GM21515 (cell line): ENCODE measurements around the gene TMEM43.

Experiments
- ATAC-seq: cut with Tn5 transposase; IDR thresholded peaks from one replicate; pipeline ENCODE4 v1.9.1; 2021; ENCODE audit not compliant: unreplicated experiment

The TMEM43 gene

DNA sequence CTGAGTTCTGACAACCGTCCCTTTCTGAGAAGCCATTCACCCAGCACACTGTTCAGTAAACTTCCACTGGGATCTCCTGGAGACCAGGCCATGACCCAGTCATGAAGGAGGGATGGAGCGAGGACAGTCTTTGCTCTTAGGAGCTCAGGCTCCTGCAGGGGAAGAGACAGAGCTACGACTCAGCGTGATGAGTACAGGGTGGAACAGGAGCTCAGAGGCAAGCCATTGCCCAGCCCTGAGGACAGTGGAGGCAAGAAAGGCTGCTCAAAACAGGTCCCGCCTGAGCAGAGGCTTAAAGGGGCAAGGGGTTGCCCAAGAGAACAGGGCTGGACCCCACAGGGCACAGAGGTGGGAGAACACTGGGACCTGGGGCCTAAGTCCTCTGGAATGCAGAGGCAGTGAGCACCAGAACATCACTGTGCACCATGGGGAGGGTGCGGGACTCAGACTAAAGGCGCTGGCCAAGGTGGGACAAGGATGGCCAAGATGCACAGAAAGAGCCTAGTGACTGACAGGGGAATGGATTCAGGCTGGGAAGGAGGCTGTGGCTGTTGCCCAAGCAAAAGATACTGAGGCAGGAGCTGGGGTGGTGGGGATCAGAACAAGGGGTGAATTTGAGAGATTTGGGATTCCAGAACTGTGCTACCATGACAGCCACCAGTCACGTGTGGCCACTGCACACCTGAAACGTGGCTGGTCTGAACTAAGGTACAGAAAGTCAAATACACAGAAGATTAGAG, 25.8 kb downstream of the TMEM43 start:
- no peak for ATAC-seq

DNA sequence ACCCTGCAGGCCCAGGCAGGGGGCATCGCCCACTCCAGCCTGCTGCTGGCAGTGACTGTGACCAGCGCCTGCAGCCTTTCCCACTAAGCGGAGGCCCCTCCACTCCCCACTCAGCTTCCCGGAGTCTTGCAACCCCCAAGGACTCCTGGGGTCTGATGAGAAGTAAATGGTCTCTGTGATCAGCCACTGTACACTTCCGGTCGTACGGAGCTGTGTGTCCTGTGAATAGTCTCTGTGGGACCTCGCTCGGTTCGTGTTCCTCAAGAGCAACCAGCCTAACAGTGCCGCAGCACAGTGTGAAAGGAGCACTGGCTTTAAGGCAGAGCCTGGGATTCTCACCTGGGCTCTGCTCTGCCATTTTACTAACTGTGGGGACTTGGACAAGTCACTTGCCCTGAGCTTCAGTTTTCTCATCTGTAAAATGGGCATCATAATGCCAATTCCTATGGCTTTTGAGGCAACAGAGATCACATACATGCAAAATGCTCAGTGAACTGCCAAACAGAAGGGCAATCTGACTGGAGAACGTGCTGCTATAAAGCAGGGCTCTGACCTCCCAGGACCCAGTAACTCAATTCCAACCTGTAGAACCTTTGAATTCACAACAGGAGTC, 26.7 kb downstream of the TMEM43 start:
- ATAC-seq: no peak

DNA sequence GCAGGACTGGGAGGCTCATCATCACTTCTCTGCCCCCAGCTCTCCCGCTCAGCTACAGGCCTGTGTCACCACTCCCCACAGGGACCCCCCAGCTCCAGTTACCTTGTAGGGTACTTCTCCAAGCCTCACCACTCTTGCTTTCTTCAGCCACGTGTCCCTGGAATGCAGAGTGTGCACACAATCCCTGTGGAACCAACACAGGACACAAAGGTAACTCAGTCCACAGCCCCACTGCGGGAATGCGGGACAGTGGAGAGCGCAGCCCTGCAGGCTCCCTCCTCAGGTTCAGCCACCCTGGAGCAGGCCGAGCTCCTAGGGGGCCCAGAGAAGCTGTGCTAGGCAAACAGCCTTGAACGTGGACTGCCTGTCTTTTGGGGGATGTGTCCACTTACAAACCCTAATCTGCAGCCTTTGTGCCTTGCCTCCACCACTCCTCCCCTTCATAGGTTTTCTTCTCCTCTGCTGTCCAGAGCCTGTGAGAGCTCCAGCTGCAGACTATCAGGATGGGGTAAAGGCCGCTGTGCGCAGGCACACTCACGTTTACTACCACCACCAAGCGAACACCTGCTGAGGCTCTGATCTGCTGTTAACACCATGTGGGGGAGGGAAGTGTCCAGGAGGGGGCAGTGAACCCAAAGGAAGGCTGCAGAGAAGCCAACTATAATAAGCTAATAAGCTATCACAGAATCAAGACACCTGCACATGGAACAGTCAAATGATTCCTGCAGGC, 27.5 kb downstream of the TMEM43 start:
- ATAC-seq: no peak

DNA sequence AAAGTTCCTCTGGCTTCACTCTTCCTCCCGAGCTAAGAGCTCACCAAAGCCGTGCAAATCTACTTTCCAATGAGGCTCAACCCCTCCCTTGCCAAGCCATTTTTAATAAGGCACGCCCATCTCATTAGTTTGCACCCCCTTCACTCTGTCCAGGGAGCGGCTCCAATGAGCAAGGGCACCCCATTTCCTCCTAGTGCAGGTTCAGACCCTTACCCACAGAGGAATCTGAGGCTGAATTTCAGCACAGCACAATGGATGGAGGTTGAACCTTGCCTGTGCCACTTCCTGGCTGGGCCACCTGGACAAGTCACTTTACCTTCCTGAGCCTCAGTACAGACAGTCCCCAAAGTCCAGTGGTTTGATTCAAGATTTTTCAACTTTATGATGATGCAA, 28.1 kb downstream of the TMEM43 start:
- no peak for ATAC-seq

DNA sequence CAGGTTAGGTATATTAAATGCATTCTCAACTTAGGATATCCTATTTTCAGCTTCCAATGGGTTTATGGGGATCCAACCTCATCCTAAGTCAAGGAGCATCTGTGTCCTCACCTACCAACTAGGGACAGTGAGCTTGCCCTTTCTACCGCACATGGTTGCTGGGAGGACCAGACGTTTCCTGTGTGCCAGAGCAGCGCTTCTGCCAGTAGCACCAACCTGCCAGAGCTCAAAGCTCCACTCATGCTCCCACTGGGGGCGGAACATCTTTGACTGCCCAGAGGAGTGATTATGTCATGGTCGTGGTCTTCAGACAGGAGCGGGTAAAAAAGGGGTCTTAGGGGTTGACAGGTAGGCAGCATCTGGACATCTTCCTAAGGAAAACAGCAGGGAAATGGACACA, 28.8 kb downstream of the TMEM43 start:
- no peak for ATAC-seq

DNA sequence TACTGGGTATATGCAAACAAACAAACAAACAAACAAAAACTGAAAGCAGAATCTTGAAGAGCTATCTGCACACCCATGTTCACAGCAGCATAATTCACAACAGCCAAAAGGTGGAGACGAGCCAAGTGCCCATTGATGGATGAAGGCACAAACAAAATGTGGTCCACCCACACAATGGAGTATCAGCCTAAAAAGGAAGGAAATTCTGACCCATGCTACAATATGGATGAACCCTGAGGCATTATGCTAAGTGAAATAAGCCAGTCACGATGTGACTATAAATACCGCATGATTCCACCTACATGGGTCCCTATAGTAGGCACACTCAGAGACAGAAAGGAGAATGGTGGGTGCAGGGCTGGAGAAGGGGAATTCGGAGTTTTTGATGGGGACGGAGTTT, 29.4 kb downstream of the TMEM43 start:
- no peak for ATAC-seq

DNA sequence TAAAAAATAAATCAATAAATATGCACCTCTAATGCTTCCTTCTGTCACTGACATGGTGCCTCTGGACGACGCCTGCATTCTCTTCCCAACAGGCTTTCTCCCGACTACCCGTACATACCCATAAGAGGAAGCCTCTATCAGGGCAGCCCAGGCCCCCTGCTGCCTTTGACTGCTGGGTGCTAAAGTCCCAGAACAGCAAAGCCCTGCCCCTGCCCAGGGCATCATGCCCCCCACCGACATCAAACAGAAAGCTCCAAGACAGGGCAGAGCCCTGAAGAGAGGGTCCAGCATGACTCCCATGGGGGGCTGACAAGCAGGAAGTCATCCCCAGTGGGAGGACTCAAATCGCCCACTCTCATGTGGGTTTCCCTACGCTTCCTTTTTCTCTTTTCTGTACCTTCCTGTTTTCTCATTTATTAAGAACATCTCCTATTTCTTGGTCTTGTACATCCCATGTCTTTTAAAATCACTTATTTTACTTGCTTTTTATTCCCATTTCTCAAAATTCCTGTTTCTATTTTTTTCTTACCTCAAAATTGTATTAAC, 30.1 kb downstream of the TMEM43 start:
- ATAC-seq: no peak

DNA sequence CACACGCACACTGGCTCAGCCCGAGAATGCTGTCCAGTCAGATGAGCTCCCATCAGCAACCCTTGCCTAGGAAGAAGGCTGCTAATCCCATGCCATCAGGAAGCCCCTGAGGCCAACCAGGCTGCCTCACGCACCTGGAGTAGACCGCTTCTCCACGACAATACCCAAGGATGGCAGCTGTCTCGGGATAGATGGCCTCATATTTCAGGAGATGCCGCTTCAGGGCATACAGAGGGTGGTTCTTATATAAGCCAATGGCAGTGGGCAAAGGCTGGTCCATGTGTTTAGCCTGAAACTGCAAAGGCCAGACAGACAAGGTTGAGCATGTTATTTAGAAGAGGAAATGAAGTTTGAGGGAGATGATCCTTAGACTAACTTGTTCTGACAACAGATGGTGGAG, 31.3 kb downstream of the TMEM43 start:
- no peak for ATAC-seq

DNA sequence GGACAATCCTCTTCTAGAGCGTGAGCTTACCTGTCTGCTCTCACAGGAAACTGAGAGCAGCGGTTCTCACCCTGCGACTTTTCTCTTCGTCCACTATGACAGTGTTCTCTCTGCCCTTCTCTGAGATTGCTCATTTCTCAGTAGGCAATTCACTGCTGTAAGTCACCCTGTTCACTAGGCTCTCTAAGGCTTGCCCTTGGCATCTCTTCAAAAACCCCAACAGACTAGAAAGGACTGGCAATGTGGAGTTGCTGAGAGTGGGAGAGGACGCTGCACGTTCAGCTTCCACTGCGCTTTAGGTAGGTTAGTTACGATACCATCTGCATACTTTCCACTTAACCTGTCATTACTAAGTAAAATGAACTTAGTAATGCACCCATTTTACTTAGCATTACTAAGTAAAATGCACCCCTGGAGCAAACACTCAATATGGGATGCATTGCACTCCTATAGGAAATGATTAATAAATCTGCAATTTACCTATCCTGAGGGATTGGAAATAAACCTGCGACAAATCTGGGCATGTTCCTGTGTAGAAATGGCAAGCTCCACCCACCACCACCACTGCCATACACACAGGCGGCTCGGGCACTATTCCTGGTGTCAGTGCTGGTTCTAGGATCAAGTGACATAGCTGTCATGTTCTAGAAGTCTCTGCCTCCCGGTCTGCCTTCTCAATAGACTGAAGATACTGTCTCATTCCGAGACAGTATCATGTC, 32.1 kb downstream of the TMEM43 start:
- no peak for ATAC-seq

DNA sequence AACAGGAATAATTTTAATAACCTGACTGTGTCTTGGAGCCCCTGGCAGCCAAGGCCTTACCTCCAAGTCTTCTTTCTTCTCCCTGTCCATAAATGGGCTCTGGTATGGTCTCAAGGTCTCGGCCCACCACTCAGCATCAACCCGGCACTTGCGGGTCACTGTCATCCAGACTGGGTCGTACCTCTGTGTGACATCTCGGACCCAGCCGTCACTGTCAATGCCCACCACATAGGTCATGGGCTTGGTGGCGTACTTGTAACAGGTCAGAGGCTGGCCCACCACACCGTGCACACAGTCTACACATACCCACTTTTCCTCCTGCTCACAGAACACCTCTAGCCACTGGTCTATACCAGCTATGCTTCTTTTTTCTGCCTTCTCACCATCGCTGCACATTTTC, 33.1 kb downstream of the TMEM43 start:
- ATAC-seq: no peak

DNA sequence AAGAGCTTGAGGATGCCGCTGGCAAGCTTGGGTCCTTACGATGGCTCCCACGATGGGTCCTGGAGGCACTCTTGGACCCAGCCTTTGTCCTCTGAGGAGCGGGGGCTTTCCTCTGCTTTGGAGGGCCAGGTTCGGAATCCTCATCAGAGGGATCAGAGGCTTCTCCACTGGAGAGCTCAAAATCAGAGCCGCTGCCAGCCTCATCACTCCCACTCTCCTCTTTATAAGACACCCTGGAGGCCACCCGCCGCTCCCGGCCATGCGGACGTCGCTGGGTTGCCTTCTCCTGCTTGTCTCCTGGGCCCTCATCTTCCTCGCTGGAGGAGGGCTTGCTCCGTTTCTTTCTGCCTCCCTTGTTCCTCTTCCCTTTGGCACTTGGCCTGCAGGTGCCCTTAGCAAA, 33.5 kb downstream of the TMEM43 start:
- ATAC-seq: no peak

DNA sequence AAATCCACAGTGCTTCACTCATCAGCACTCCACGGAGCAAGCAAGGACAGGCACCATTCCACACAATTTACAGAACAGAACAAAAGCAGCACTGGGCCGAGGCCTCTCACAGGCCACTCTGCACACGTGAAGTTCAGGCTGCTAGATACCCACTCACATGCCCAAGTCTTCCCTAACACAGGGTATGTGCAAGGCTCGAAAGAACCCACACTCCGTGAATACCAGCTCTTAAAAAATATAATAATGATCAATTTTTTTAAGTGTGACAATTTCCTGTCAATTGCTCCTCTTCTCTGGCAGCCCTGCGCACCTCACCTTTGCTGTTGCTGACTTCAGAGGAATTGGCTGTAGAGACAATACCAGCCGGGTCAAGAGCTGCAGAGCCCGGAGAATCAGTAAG, 34.6 kb downstream of the TMEM43 start:
- ATAC-seq: no peak

DNA sequence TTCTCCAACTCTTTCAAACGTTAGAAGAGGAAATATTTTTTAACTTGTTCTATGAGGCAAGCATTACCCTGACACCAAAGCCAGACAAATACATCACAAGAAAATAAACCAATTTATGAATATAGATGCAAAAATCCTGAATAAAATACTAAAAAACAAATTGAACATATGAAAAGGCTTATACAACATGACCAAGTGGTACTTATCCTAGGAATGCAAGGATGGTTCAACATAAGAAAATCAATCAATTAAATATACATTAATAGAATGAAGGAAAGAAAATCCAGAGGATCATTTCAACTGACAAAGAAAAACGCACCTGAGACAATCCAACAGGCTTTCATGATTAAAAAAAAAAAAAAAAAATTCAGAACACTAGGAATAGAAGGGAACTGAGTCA, 36.4 kb downstream of the TMEM43 start:
- no peak for ATAC-seq

DNA sequence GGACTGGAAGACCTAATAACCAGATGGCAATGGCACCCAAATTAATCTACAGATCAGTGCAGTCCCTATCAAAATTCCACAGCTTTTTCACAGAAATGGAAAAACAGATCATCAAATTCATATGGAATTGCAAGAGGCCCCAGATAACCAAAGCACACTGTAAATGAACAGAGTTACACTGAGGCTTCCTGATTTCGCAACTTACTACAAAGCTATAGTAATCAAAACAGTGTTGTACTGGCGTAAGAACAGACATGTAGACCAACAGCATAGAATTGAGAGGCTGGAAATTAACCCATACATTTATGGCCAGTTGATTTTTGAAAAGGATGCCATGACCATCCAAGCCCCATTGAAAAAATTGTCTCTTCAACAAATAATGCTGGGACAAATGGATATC, 37.3 kb downstream of the TMEM43 start:
- no peak for ATAC-seq

DNA sequence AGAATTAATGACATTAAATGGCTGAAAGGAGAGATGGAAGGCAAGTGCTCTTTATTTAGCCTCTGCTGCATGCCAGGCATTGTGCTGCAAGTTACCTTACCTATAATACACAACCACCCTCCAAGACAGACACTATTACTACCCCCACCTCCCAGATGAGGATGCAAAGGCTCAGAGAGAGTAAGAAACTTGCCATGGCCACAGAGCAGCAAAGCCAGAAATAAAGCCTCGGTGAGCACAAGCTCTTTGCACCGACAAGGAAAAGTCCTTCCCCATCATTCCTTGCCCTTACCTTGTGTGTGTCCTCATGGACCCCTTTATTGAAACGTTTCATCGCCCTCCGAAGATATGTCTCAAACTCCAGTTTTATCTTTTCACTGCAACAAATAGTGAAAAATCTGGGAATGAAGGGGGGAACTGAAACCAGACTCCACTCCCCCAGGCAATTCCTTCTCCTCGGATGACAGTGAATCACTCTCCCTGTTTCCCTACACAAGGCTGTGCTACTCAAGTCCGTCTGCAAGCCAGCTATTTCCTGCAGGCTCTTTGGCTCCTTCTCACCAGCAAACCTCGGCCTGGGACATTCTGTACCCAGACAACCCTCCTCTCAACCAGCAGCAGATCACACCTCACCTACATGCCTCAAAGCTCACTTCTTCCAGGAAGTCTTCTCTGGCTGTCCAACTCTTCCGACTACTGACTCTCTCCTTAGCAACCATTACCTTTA, 42.2 kb downstream of the TMEM43 start:
- ATAC-seq: no peak

DNA sequence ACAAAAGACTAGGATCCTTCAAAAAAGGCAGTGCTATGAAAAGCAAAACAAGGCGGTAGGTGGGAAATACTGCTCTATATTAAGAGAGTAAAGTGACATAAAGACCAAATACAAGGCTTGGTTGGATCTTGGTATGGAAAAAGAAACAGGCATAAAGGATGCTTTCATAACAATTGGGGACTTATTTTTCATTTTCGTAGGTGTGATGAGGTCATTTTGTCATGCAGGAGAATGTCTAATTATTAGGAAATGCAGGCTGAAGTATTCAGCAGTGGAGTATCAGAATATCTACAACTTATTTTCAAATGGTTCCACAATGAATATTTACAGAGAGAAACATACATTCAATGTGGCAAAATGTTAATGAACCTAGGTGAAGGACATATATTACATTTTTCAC, 44.6 kb downstream of the TMEM43 start:
- no peak for ATAC-seq

DNA sequence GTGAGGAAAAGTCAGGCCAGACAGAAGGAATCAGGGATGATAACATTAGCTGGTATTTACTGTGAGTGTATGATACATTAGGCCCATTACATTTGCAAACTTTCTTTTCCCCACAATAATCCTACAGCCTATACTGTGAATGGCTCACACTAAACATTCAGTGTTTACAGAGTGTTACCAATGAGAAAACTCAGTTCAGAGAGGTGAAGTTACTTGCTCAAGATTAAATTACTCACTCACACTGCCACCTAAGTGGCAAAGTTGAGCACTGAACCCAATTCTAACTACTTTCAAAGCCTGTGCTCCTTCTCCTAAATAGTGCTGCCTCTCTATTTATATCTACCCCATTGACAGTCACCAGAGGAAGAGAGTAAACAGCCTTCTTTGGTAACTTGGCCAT, 45.0 kb downstream of the TMEM43 start:
- no peak for ATAC-seq

DNA sequence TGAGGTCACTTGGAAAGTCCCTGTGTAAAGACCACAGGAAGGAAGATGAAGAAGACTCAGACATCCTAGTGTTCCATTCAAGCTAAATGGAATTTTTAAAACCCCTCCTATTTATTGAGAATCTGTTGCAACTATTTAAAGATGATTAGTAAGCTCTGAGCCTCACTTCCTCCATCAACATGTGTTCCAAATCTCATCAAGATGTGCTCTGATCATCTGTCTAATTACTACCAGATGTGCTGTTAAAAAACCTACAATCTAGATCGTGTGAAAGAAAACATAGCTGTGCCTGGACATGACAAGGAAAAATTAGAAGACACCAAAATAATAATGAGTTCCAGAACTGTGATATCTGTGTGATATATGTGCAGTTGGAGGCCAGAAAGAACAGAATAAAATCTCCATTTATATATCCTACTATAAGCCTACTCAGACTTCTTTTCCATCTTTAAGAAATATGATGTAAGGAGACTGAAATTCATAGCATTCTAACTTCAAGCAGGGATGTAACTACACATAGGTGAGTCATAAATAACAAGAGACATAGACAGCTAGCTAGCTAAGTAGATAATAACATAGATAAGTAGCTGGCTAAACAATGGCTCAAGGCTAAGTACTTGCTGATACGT, 45.8 kb downstream of the TMEM43 start:
- no peak for ATAC-seq

DNA sequence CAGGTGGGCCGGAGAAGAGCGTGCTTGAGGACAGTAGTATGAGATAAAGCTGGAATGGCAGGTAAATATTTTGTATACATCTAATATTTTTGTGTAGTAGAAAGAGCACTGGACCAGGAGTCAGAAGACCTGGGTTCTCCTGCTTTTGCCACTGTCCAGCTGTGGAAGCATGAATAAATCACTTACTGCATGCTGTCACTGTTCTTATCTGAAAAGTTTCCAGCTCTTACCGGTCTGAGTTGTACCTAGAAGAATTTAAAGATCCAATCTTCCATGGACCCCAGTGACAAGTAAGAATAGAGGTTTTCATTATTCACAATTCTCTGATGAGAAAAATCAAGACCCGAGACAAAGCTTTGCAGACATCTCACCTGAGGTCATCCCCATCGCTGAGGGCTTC, 47.6 kb downstream of the TMEM43 start:
- no peak for ATAC-seq

DNA sequence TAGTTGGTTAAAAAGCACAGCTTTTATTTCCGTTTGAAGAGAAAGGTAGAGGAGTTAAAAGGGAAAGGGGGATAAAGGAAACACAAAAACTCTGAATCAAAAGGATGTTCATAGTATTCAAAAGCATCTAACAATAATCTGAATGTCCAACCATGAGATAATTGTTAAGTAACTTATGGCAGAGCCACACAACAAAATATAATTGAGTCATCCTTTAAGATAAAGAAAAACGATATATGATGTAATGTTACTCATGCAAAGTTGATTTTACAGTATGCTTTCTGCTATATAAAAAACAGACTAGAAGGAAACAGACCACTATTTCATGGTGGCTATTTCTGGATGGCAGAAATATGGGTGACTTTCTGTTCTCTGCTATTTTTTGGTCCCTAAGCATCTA, 49.6 kb downstream of the TMEM43 start:
- ATAC-seq: no peak
